ENCODE measurements around the gene SIGLEC11.

SIGLEC11 gene

GRCh38 chr19:50005428-50005827, 44.5 kb upstream of the SIGLEC11 start:
- no peak overlapping the region for H3K4me2 ChIP-seq (ENCODE audit: low read length)
- H3K9me3 ChIP-seq (ENCODE audit: low read length): no peaks in the 10 kb centered on the region
- H3K4me3 ChIP-seq (ENCODE audit: low read depth, low read length, poor library complexity, severe bottlenecking): no peak overlapping the region
- no peaks in the 10 kb centered on the region for H4K20me1 ChIP-seq (ENCODE audit: insufficient read depth, low read length)
- no peak overlapping the region for H2AFZ ChIP-seq (ENCODE audit: low read length)
- H3K36me3 ChIP-seq (ENCODE audit: insufficient read depth, low read length): peaks cover 50% of the 10 kb centered on the region
- H3K9ac ChIP-seq (ENCODE audit: low read length): no peak overlapping the region
- no peak overlapping the region for H3K27ac ChIP-seq (ENCODE audit: low read depth, low read length, poor library complexity, severe bottlenecking)
- TF ChIP-seq CTCF (IDR thresholded peaks at IDR 0.05; ENCODE audit: low read length) (no peak), EZH2 (IDR thresholded peaks at IDR 0.05; ENCODE audit: borderline replicate concordance, low read length) (no peak)
- no peaks in the 10 kb centered on the region for H3K9me2 ChIP-seq (ENCODE audit: low read depth, low read length)
- no peaks in the 10 kb centered on the region for H3K27me3 ChIP-seq (ENCODE audit: insufficient read depth, low read length)
- H3F3A ChIP-seq (ENCODE audit: insufficient read depth, low read length): no peaks in the 10 kb centered on the region
- no peaks in the 10 kb centered on the region for H3K4me1 ChIP-seq (ENCODE audit: insufficient read depth, low read length, severe bottlenecking)
- no peaks in the 10 kb centered on the region for H3K79me2 ChIP-seq (ENCODE audit: insufficient read depth, low read length)

- no peak overlapping the region for H3K9ac ChIP-seq (ENCODE audit: low read length)
- H3K27me3 ChIP-seq (ENCODE audit: insufficient read depth, low read length): no peaks in the 10 kb centered on the region
- peaks cover 61% of the 10 kb centered on the region for H3K36me3 ChIP-seq (ENCODE audit: insufficient read depth, low read length)
- H3F3A ChIP-seq (ENCODE audit: insufficient read depth, low read length): no peaks in the 10 kb centered on the region
- no peaks in the 10 kb centered on the region for H3K4me1 ChIP-seq (ENCODE audit: insufficient read depth, low read length, severe bottlenecking)
- no peaks in the 10 kb centered on the region for H3K9me3 ChIP-seq (ENCODE audit: low read length)
- no peaks in the 10 kb centered on the region for H3K79me2 ChIP-seq (ENCODE audit: insufficient read depth, low read length)
- no peaks in the 10 kb centered on the region for H3K9me2 ChIP-seq (ENCODE audit: low read depth, low read length)
- no peaks in the 10 kb centered on the region for H4K20me1 ChIP-seq (ENCODE audit: insufficient read depth, low read length)
- H3K4me2 ChIP-seq (ENCODE audit: low read length): no peak overlapping the region
- H3K4me3 ChIP-seq (ENCODE audit: low read depth, low read length, poor library complexity, severe bottlenecking): no peak overlapping the region
- H2AFZ ChIP-seq (ENCODE audit: low read length): no peak overlapping the region
- H3K27ac ChIP-seq (ENCODE audit: low read depth, low read length, poor library complexity, severe bottlenecking): no peak overlapping the region
- no peak for TF ChIP-seq CTCF (IDR thresholded peaks at IDR 0.05; ENCODE audit: low read length)
- no peak for TF ChIP-seq EZH2 (IDR thresholded peaks at IDR 0.05; ENCODE audit: borderline replicate concordance, low read length)
These were observed 42.9 kb upstream of the SIGLEC11 start for GRCh38 chr19:50003810-50004419.

GRCh38 chr19:50003254-50003788, 42.3 kb upstream of the SIGLEC11 start:
- Histone ChIP-seq H3K9me2 (ENCODE audit: low read depth, low read length) (no peaks in the 10 kb centered on the region), H3K9ac (ENCODE audit: low read length) (no peak overlapping the region), H3K9me3 (ENCODE audit: low read length) (no peaks in the 10 kb centered on the region), H3F3A (ENCODE audit: insufficient read depth, low read length) (no peaks in the 10 kb centered on the region), H3K4me1 (ENCODE audit: insufficient read depth, low read length, severe bottlenecking) (no peaks in the 10 kb centered on the region), H3K4me3 (ENCODE audit: low read depth, low read length, poor library complexity, severe bottlenecking) (no peak overlapping the region), H2AFZ (ENCODE audit: low read length) (no peak overlapping the region), H4K20me1 (ENCODE audit: insufficient read depth, low read length) (no peaks in the 10 kb centered on the region), H3K27me3 (ENCODE audit: insufficient read depth, low read length) (no peaks in the 10 kb centered on the region), H3K27ac (ENCODE audit: low read depth, low read length, poor library complexity, severe bottlenecking) (no peak overlapping the region), H3K4me2 (ENCODE audit: low read length) (no peak overlapping the region), H3K79me2 (ENCODE audit: insufficient read depth, low read length) (no peaks in the 10 kb centered on the region), H3K36me3 (ENCODE audit: insufficient read depth, low read length) (peaks cover 65% of the 10 kb centered on the region)
- no peak for TF ChIP-seq EZH2 (IDR thresholded peaks at IDR 0.05; ENCODE audit: borderline replicate concordance, low read length)
- TF ChIP-seq CTCF (IDR thresholded peaks at IDR 0.05; ENCODE audit: low read length): no peak

All from OCI-LY1 (cell line).